Stimulated activated CD8-positive, alpha-beta memory T cell treated with anti-CD3 and anti-CD28 coated beads, Interleukin-7, amount 100 ng/mL, for 1 hour (primary cell): ENCODE results near the gene KIF1A.

ENCODE experiments used
- DNase-seq, 2 donors: peaks; one replicate each; pipeline ENCODE4 v3.0.0-alpha.2; 2020; ENCODE audit warnings: low read depth in 2 of 2

The KIF1A gene

DNA sequence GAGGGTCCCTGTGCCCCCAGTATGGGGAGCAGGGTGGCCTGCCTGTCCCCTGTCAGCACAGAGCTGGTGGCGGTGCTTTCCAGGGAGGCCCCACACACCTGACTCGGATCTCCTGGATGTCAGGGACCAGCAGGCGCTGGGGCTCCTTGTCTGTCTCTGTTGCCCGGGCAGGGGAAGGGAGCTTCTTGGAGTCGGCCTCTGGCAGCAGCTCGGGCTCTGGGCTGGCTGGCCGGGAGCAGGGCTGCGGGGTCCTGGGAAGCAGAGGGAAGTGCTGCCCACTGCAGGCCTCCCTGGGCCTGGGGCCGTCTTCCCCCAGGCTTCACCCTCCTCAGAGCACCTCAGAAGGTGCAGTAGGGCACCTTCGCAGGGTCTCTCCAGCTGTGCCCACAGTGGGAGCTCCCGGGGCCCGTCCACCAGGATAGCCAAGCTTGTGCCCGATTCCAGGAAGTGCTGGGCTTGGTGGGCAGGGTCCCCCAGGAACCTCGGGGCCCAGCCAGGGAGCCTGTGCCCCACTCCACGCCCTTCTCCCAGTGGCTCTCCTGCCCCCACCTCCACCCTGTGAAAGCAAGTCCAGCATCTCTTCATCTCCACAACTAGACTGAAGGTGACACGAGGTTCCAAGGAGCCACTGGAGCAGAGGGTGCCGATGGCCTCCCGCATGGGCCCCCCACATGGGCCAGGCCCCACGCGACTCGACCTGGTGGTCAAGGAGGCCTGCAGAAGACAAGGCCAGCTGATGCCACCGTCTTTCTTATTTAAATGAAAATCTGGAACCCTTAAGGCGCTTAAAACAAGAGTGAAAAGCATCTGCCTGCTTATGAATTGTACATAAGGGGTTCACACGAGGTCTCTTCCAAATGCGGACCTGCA, 100.1 kb downstream of the KIF1A start:
- DNase-seq = no peak

DNA sequence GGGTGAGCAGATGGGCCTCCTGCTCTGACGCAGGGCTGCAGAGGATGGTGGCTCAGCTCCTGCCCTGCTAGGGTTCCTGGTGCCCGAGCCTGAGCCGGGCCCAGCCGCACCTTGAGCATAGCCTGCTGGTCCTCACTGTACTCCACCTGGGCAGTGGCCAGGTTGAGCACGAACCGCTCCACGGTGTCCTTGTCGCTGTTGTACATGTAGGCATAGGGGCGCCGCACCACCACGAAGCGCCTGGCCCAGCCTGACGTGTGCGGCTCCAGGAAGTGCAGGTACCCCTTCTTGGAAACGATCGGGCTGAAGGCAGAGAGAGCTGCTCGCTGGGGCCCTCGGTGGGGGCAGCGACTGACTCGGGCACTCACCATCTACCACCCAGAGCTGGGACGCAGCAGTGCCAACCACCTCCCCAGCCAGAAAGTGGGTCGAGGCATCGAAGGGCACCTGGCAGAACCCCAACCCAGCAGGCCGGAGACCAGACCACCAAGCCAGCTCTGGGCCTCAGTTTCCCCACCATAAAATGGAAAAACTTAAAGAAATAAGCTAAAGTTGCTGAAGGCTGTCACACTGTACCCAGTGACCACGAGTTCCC, 101.0 kb downstream of the KIF1A start:
- DNase-seq = no peak

GRCh38 chr2:240717681-240718581, 102.1 kb downstream of the KIF1A start:
- no peak for DNase-seq

DNA sequence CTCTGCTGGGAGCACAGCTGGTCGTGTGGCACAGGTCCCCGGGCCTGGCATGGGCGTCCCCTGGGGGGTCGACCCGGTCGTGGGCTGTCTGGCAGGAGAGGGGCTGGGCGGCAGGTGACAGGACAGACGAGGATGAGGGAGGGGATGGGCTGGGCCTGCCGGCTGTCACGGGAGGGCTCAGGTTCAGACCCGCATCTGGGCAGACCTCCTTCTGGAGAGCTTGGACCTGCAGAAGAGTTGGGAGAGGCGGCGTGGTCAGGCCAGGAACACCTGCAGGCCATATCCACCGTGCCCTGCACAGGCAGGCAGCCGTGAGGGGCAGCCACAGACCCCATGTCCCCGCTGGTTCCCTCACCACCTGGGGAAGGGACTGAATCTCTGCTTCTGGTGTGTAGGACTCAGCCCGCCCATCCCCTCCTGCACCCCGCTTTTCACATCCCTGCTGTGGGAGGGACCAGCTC, 102.8 kb downstream of the KIF1A start:
- DNase-seq = no peak

DNA sequence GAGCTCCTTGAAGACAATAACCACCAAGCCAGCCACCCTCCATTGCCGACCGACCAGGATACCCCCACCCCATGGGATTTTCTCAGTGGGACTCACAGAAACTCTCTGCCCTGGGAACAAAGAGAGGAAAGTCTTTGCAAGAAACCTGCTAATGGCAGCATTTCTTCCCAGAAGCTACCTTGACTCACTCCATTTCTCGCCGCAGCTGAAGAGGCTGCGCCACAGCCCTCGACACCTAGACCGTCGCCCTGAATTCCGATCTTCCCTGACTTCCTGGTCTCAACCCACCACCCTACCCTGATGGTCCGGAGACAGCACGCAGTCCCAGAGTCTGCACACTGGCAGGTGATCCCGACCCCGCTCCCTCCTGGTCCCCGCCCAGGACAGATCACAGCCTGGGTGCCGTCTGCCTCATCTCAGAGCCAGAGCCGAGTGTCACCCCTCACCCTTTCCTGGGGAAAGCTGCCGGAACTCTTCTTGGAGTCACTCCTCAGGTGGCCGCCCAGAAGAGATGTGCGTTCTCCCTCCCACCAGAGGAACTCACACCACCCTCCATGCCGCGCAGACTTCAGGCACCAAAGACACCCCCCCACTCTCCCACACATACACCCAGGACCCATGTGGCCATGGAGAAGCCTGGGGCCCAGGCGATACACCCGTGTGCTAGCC, 103.8 kb downstream of the KIF1A start:
- DNase-seq = no peak

DNA sequence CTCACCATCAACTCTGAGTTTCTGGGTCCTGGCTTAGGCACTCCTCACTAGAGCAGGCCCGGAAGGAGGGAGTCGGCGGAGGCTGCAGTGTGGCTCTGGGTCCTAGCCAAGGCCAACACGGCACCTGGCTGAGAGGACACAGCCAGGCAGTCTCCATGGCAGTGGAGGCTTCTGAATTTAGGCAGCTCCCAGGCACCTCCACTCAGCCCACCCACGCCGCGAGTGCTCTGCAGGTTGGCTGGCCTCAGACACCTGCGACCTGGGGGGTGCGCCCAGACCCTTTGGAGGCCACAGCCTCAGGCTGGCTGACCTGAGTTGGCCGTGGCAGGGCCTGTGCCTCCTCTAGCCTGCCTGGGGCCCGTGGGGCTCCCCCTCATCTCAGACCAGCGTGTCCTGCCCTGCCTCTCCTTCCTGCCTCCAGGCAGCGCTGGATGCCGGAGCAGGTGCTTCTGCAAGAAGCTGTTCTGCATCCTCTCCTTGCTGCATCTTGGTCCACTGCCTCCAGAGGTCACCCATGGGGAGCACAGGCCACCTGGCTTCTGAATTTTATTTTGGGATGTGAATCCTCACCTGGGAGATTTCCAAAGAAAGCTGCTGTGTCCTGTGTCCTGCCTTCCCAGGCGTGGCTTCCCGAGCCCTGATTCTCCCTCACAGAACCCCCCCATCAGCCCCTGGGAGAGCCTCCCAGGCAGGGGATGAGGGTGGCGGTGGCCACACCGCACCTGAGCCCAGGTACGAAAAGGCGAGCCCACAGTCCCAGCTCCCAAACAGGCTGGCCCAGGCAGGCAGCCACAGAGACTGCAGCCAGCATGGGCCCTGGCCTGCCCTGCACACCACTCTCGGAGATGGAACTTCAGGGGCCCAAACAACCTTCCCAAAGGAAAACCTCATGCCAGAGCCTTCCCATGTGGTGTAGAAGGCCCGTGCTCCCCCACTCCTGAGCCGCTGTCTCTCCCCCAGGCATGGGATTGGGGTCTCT, 105.0 kb downstream of the KIF1A start:
- no peak for DNase-seq

DNA sequence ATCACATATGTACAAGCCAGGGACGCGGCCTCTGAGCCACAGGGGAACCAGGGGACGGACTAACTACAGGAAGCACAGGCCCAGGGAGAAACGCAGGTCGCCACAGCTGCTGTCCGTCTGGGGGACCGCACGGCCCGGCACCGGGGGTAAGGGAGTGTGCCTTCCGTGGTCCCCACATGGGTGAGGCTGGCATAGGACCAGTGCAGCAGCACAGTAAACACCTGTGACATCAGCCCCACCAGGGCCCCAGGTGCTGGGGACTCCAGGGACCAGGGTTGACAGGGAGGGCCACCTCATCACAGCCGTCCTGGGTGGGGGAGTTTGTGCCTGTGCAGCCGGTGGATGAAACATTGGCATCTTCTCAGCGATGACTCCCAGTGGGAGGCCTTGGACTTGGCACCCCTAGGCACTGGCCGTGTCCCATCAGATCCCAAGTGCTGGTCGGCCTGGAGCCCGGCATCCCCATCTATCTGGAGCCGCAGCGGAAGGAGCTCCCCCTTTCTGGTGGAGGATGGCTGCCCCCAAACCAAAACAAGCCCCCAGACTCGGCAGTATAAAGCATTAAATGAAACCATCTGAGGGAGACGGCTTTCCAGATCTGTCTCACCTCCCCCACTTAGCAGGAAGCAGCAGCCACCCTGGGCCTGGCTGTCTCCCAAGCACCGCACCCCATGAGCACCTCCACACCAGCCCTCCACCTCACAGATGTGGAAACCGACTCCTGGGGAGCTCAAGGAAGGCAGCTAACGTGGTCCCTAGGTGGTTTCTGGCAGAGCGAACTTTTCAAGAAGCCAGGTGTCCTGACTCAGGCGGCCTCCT, 105.9 kb downstream of the KIF1A start:
- DNase-seq = no peak

GRCh38 chr2:240713071-240713927, 106.7 kb downstream of the KIF1A start:
- DNase-seq = no peak

DNA sequence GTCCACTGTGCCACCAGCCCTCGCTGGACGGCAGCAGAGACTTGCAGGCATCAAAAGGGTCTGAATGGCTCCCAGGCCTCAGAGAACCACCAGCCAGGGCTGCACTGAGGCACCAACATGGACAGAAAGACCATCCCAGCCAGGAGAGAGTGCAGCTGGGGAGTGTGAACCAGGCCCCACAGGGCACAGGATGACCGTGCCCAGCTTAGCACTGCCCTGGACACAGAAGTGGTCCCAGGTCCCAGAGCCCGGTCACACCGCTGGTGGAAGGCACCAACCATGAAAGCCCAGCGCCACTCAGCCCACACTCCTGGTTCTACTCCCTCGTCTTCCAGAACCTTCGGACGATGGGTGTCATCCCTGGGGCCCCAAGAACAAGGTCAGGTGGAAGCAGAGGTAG, 107.9 kb downstream of the KIF1A start:
- DNase-seq = no peak

GRCh38 chr2:240711701-240712100, 108.3 kb downstream of the KIF1A start:
- DNase-seq = no peak

DNA sequence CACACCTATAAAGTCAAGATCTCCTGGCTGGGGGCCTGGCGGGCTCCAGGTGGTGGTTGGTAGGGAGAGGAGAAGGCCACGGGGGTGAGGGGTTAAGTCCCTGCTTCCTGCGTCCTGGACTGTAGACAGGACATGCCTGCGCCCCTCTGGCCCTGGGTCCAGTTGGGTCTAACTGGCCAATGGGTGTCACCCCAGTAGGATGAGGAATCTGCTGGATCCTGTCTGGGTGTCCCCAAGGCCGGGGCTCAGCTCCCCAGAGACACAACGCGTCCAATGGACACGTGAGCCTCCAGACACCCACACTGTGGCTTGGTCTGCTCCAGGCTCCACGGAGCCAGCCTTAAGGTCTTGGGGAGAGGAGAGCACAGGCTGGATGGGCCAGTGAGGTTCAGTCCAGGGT, 108.7 kb downstream of the KIF1A start:
- no peak for DNase-seq

GRCh38 chr2:240708457-240708856, 111.6 kb downstream of the KIF1A start:
- no peak for DNase-seq

- no peak for DNase-seq
Observed at GRCh38 chr2:240707821-240708220, 112.2 kb downstream of the KIF1A start.

GRCh38 chr2:240707043-240707756, 112.8 kb downstream of the KIF1A start:
- no peak for DNase-seq

DNA sequence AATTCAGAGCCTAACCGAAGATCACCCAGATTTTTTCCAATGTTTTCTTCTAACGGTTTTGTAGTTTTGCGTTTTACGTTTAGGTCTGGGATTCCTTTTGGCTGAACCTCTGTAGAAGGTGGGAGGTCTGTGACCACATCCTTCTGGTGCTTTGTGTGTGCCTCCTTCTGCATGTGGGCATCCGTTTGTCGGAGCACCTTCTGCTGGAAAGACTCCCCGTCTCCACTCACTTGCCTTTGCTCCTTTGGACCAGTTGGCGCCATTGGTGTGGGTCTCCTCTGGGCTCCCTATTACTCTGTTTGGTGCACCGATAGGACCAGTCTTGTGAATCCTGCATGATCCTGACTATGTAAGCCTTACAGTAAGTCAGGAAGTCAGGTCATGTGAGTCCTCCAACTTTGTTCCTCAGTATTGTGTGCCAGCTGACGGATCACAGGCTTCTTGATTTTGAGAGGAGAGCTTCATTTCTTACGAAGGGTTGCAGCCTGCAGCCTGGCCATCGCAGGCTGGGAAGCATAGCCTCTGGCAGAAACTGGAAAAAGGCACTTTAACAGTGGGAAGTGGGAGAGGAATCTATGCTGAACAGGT, 114.7 kb downstream of the KIF1A start:
- DNase-seq = no peak

- DNase-seq = no peak
Observed at GRCh38 chr2:240704651-240705050, 115.4 kb downstream of the KIF1A start.
